SHP77 treated with DMSO at 0.1 percent for 48 hours (cell line): ENCODE measurements around the gene CFAP61.
A peak's percentile ranks its signal among the peaks of the same experiment; 100 is the strongest.
"Not testable (repeated sequence)": the region's sequence is repeated elsewhere in the genome, so short reads cannot be mapped to it uniquely, and the experiment has no call there.

Experiments
- DNase-seq: peaks from one replicate; lab custom pipeline; 2025; lab: John Stamatoyannopoulos, UW

CFAP61 gene

GRCh38 chr20:20094410-20094809 is 42.1 kb downstream of the CFAP61 start:
- no peak for DNase-seq

GRCh38 chr20:20095114-20095872 is 43.0 kb downstream of the CFAP61 start:
- DNase-seq, result no peak

- no peak for DNase-seq
These were observed 44.1 kb downstream of the CFAP61 start for GRCh38 chr20:20096421-20096820.

GRCh38 chr20:20100881-20101280 is 48.5 kb downstream of the CFAP61 start:
- DNase-seq, result no peak

GRCh38 chr20:20102163-20102562 is 49.8 kb downstream of the CFAP61 start:
- no peak for DNase-seq

GRCh38 chr20:20102716-20103258 is 50.5 kb downstream of the CFAP61 start:
- DNase-seq, result no peak

- no peak for DNase-seq
These were observed 51.2 kb downstream of the CFAP61 start for GRCh38 chr20:20103486-20103885.

- DNase-seq, result not testable (repeated sequence)
These were observed 70.9 kb downstream of the CFAP61 start for GRCh38 chr20:20123187-20123586.

- peak; percentile 84 for DNase-seq
These were observed 78.1 kb downstream of the CFAP61 start for GRCh38 chr20:20130399-20130798.

- no peak for DNase-seq
These were observed 82.7 kb downstream of the CFAP61 start for GRCh38 chr20:20134941-20135575.

- DNase-seq, result no peak
These were observed 84.0 kb downstream of the CFAP61 start for GRCh38 chr20:20136313-20136712.

- no peak for DNase-seq
These were observed 85.5 kb downstream of the CFAP61 start for GRCh38 chr20:20137851-20138250.

- no peak for DNase-seq
These were observed 86.2 kb downstream of the CFAP61 start for GRCh38 chr20:20138301-20139064.

- no peak for DNase-seq
These were observed 87.1 kb downstream of the CFAP61 start for GRCh38 chr20:20139403-20139802.

GRCh38 chr20:20143165-20143564 is 90.8 kb downstream of the CFAP61 start:
- DNase-seq, result no peak

- DNase-seq, result no peak
These were observed 91.3 kb downstream of the CFAP61 start for GRCh38 chr20:20143646-20144045.

- no peak for DNase-seq
These were observed 96.4 kb downstream of the CFAP61 start for GRCh38 chr20:20148779-20149178.

- DNase-seq, result peak; percentile 13
These were observed 97.9 kb downstream of the CFAP61 start for GRCh38 chr20:20150241-20150640.

GRCh38 chr20:20160520-20160919 is 108.2 kb downstream of the CFAP61 start:
- no peak for DNase-seq

GRCh38 chr20:20161611-20162010 is 109.3 kb downstream of the CFAP61 start:
- no peak for DNase-seq

- DNase-seq, result no peak
These were observed 115.4 kb downstream of the CFAP61 start for GRCh38 chr20:20167698-20168097.

GRCh38 chr20:20173254-20173653 is 120.9 kb downstream of the CFAP61 start:
- DNase-seq, result no peak
